ENCODE measurements around the gene VIPR2.
"Not testable (repeated sequence)": the region's sequence is repeated elsewhere in the genome, so short reads cannot be mapped to it uniquely, and the experiment has no call there.

VIPR2 gene

DNA sequence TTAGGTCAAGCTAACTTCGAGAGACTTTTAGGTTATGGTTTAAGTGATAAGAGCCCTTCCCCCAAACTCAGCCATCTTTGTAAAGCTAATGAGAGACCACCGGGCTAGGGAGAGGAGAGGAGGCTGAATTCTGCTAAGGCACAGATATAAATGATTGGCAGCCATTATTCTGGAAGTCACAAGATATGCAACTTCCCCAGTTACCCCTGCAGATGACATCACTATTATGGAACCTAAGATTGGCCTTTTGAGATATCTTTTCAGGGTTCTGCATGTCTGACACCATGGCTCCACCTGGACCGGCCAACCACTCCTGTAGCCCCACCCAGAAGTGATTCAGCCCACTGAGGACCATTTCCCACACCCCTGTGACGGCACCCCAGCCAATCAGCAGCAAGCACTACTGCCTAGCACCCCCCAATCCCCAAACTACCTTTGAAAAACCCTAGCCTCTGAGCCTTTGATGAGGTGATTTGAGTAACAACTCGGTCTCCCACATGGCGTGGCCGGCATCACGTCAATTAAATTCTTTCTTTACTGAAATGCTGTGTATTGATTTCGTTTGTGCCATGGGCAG, 14.4 kb downstream of the VIPR2 start:
- TF ChIP-seq, protein P1, sequence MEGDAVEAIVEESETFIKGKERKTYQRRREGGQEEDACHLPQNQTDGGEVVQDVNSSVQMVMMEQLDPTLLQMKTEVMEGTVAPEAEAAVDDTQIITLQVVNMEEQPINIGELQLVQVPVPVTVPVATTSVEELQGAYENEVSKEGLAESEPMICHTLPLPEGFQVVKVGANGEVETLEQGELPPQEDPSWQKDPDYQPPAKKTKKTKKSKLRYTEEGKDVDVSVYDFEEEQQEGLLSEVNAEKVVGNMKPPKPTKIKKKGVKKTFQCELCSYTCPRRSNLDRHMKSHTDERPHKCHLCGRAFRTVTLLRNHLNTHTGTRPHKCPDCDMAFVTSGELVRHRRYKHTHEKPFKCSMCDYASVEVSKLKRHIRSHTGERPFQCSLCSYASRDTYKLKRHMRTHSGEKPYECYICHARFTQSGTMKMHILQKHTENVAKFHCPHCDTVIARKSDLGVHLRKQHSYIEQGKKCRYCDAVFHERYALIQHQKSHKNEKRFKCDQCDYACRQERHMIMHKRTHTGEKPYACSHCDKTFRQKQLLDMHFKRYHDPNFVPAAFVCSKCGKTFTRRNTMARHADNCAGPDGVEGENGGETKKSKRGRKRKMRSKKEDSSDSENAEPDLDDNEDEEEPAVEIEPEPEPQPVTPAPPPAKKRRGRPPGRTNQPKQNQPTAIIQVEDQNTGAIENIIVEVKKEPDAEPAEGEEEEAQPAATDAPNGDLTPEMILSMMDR (IDR thresholded peaks at IDR 0.05; ENCODE audit: low read depth, low read length) = no peak

DNA sequence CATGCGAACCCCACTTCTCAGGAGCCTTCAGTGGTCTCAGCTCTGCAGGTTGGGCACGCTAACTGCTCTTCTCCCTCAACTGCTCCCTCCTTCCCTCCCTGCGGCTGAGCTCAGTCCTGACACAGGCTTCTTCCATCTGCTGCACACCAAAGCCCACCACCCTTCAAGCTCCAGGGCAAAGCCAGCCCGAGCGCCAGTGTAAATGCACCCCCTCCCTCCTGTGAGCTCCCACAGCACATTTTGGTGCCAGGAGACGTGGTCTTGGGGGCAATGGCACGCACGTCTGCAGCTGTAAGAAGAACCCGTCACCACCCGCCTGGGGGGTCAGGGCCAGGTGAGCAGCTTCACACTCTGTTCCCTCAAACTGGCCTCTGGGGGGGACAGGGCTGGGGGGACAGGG, 15.9 kb downstream of the VIPR2 start:
- no peak for DNase-seq (ENCODE audit: extremely low read depth, low read depth)
- TF ChIP-seq, protein P1 (IDR thresholded peaks at IDR 0.05; ENCODE audit: low read depth, low read length) = no peak

More for the DNA sequence above, 14.4 kb downstream of the VIPR2 start:
- no peak for DNase-seq (ENCODE audit: extremely low read depth, low read depth)

DNA sequence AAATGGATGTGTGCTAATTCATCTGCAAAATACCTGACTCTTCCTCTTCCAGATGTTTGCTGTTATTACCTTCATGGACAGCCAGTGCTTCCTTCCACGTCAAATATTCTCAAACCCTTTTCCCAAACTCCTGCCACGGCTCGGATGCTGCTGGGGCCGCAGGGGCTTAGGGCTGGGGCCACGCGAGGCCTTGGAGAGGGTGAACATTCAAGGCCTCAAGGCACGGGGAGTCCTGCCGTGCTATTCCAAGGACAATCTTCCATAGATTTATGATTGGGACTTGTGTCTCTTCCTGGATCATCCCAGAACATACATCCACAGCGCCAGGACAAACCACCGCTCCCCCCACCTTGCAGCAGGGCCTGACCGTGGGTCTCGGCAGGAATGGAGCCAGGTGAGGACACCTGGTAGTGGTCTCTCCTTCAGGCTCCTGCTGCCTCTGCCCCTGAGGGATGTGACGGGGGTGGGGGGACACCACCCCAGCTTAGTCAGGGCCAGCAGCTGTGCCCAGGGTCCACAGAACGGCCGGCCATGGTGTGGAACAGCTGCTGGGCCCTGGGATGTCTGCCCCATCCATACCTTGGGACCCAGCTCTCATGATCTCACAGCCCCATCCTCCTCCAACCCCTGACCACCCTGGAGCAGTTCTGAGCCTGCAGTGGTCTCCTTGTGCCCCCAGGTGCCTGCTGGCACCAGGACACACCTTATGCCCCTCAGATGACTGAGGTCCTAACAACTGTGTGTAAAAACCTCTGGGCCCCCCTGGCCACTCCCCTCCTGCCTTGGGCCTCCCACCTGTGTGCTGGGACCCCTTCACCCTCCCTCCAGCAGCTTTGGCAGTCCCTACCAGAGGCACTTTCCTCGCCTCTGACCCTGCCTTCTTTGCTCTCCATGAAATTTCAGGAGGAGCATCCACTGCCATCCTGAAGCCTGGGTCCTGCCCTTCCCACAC, 16.7 kb downstream of the VIPR2 start:
- TF ChIP-seq, protein P1 (IDR thresholded peaks at IDR 0.05; ENCODE audit: low read depth, low read length) = no peak
- DNase-seq (ENCODE audit: extremely low read depth, low read depth) = no peak

DNA sequence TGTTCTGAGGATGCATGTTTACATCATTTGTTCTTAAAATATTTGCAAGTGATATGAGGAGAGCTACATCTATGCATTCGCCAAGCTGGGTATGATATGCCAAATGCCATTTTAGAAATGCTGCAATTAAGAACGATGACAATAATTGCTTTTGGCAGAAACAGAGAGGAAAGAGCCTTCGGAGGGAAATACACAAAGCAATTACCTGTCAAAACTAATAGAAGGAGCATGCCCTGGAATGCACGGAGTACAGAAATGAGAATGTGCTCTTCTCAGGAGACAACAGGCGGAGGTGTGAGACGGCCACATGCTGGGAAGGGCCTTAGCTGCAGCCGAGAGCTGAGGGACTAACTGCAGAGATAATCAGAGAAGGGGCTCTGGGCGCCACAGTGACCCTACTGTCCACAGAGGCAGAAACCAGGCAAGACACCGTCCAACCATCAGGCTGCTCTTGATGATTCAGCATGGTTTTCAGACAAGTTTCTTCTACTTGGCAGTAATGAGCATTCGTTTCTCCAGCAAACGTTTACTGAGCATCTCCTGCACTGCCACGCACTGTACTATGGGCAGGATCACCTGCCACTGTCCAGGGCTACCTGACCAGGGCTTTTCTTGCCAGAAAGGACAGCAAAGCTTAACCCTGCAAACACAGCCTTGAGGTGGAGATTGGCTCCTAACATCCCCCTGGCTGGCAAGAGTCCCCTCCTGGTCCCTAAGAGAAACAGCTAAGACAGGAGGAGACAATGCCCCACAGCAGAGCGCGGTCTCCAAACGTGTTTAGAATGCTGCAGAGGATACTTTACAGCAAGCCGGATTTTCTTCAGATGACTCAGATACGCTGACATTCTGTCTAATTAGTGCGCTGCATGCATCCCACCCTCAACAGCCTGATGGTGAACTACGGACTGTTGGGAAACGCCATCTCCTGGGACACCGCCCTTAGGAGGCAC, 18.1 kb downstream of the VIPR2 start:
- no peak for DNase-seq (ENCODE audit: extremely low read depth, low read depth)
- TF ChIP-seq, protein P1 (IDR thresholded peaks at IDR 0.05; ENCODE audit: low read depth, low read length) = no peak

DNA sequence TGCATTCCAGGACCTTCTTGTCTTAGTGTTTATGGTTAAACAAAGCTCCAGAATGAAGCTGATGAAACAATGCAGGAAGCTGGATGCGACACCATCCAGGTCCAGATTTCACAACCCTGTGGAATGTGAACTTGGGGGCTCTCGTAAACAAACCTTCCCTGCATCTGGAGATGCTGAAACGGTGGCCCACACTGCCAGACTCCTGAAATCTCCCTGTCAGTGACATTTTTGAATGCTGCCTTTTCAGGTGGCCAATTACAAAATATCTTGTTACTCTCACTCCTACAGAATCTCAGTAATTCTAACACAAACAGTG, 18.8 kb downstream of the VIPR2 start:
- TF ChIP-seq, protein P1 (IDR thresholded peaks at IDR 0.05; ENCODE audit: low read depth, low read length) = no peak
- no peak for DNase-seq (ENCODE audit: extremely low read depth, low read depth)

DNA sequence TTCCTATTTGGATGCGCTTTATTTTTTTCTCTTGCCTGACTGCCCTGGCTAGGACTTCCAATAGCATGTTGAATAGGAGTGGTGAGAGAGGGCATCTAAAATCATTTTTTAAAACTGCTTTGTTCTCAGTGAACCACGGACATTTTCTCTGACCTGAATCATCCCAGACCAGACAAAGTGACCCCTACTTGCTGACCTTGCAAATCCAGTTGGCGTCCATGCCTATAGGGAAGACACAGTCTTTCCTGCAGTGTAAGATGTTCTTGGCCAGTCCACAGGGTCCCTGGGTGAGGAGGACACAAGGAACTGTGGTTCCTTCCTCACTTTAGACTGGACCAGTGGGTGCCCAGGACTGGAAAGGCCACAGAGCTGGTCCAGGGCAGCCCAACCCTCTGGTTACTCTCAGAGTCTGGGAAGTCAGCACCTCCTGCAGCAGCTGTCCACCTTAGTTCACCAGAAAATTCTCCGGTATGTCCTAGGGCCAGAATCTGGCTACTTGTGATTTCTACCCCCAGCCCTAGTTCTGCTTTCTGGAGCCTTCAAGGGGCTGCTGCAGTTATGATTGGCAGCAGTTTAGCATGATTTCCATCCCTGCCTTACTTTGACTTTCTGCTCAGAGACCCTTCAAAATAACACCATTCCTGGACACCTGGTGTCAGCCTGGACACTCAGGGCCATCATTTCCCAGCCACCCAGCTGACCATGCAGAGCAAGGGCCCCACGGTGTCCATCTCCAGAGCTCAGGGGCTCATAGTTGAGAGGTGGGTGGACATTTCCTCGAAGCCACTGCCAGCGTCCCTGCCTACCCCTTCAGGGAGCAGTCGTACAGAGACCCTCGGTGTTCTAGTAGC, 19.3 kb downstream of the VIPR2 start:
- DNase-seq (ENCODE audit: extremely low read depth, low read depth) = no peak
- TF ChIP-seq, protein P1 (IDR thresholded peaks at IDR 0.05; ENCODE audit: low read depth, low read length) = no peak

DNA sequence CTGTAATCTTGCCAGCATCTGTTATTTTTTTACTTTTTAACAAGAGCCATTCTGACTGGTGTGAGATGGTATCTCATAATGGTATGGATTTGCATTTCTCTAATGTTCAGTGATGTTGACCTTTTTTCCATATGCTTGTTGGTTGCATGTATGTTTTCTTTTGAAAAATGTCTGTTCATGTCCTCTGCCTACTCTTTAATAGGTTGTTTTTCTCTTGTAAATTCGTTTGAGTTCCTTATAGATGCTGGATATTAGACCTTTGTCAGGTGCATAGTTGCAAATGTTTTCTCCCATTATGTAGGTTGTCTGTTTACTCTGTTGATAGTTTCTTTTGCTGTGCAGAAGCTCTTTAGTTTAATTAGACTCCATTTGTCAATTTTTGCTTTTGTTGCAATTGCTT, 20.9 kb downstream of the VIPR2 start:
- not testable (repeated sequence) for DNase-seq (ENCODE audit: extremely low read depth, low read depth)

DNA sequence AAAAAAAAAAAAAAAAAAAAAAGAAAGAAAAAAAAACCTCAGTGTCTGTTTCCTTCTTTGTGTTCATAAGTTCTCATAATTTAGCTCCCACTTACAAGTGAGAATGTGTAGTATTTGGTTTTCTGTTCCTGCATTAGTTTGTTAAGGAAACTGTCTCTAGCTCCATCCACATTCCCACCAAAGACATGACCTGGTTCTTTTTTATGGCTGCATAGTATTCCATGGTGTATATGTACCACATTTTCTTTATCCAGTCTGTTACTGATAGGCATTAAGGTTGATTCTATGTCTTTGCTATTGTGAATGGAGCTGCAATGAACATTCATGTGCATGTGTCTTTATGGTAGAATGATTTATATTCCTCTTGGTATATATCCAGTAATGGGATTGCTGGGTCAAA, 21.4 kb downstream of the VIPR2 start:
- DNase-seq (ENCODE audit: extremely low read depth, low read depth) = not testable (repeated sequence)

All from AG09319 (cell line).